PC-9 (cell line): ENCODE results near the gene DCDC2B.

Experiments used
- EZH2 ChIP-seq: fragments of 200-600 bp; sonication (generic); IDR thresholded peaks from 2 replicates; pipeline ENCODE4 v1.8.0; 2017; ENCODE audit warnings: antibody characterized with exemption, low read depth
- TF ChIP-seq, protein P1 (sequence below): fragments of 200-600 bp; sonication (generic); conservative IDR thresholded peaks from 2 replicates; pipeline ENCODE4 v1.6.1; 2017; ENCODE audit warnings: mixed run types, antibody characterized with exemption, mild to moderate bottlenecking, moderate library complexity

DNA sequence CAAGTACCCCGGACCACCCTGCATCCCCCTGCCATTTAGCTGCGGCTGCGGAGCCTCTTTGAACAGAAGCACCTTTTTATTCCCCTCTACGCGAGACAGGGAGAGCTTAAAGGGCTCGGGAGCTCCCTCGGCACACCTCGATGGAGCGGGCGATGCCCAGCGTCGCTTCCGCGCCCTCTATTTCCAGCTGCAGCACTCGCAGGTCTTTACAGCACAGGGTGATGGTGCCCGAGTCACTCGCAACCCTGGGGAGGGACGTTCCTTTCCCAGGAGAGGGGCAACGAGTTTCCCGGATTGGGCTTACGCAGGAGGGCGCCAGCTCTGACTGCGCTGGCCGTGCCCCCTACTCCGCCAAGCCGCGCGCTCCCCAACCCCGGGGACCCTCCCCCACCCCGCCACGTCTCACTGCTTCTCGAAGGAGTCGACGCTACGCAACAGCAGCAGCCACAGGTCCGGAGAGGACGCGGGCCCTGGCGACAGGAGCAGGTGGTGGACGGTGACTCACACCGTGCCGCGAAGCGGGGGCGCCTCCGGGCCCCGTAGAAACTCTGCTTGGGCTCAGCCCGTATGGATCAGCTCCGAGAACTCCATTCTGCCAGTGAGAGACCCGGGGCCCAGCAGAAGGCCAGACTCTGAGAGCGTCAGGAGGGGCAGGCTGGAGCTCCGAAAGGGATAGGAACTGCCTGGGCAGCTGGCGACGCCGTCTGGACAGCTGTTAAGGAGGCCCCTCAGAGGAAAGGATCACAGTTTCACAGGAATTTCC is 32.3 kb downstream of the DCDC2B start:
- TF ChIP-seq, protein P1, sequence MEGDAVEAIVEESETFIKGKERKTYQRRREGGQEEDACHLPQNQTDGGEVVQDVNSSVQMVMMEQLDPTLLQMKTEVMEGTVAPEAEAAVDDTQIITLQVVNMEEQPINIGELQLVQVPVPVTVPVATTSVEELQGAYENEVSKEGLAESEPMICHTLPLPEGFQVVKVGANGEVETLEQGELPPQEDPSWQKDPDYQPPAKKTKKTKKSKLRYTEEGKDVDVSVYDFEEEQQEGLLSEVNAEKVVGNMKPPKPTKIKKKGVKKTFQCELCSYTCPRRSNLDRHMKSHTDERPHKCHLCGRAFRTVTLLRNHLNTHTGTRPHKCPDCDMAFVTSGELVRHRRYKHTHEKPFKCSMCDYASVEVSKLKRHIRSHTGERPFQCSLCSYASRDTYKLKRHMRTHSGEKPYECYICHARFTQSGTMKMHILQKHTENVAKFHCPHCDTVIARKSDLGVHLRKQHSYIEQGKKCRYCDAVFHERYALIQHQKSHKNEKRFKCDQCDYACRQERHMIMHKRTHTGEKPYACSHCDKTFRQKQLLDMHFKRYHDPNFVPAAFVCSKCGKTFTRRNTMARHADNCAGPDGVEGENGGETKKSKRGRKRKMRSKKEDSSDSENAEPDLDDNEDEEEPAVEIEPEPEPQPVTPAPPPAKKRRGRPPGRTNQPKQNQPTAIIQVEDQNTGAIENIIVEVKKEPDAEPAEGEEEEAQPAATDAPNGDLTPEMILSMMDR = no peak
- no peak for TF ChIP-seq EZH2
